ENCODE measurements around the gene TPCN2.

Gene TPCN2

DNA sequence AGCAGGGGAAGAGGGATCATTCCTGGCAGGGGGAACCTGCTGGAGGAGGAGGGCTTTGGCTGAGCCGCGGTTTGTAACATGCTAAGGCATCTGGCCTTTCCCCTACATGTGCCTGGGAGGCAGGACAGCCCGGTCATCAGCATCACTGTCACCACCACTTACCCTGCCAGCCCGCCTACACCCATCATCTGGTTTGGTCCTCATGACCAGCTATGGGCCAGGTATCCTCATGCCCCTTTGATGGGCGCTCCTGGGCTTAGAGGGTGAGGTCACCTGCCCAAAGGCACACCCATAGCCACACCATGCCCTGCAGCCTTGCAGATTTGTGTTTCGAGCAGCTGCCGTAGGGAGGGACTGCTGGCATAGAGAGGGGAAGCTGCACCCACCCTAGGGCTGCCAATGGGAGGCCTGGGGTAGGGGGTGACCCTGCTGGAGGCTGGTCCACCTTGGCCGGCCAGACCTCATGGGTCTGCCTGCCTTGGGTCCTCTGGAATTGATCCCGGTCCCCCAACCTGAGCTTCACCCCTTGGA, 38.3 kb upstream of the TPCN2 start:
- no peak for DNase-seq (ENCODE audit: low read depth, low spot score)

DNA sequence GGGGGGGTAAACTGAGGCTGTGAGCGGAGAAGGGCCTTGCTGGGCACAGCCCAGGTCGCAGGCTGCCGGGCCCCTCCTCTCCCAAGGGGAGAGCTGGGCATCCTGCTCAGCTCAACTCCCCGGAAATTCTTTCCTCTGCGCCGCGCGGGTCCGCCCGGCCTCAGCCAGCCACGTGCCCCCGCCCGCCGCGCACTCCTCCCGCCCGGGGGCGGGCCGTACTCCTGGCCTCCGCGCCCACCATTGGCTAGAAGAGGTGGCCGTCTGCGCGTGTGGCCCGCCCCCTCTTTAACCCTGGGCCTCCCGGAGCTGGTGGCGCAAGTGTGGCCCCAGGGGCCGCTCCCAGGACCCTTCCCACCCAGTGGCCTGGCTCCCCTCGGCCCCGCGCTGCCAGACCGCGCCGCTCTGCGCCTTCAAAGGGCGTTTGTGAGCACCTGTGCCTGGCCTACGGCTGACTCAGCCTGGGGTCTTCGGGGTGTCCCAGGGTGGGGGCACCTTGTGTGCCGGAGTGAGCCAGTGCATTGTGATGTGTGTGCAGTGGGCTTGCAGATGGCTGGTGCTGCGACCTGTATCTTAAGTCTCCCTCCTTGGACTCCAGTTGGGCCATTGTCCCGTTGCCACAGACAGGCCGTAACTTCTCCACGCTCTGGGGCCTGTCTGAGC, 37.6 kb upstream of the TPCN2 start:
- DNase-seq (ENCODE audit: low read depth, low spot score), result no peak

- no peak for DNase-seq (ENCODE audit: low read depth, low spot score)
Measured at GRCh38 chr11:69011624-69012091, 37.1 kb upstream of the TPCN2 start.

- no peak for DNase-seq (ENCODE audit: low read depth, low spot score)
Measured at GRCh38 chr11:69012092-69013008, 36.4 kb upstream of the TPCN2 start.

- peak; percentile 88 for DNase-seq (ENCODE audit: low read depth, low spot score)
Measured at GRCh38 chr11:69013009-69013951, 35.5 kb upstream of the TPCN2 start, which contains the start of gene MRGPRF. Gene MRGPRF (minus strand): TSS chr11:69013246. CDS start chr11:69009901, 3,345 bp downstream.

GRCh38 chr11:69014084-69014851, 34.5 kb upstream of the TPCN2 start:
- peak; percentile 74 for DNase-seq (ENCODE audit: low read depth, low spot score)

DNA sequence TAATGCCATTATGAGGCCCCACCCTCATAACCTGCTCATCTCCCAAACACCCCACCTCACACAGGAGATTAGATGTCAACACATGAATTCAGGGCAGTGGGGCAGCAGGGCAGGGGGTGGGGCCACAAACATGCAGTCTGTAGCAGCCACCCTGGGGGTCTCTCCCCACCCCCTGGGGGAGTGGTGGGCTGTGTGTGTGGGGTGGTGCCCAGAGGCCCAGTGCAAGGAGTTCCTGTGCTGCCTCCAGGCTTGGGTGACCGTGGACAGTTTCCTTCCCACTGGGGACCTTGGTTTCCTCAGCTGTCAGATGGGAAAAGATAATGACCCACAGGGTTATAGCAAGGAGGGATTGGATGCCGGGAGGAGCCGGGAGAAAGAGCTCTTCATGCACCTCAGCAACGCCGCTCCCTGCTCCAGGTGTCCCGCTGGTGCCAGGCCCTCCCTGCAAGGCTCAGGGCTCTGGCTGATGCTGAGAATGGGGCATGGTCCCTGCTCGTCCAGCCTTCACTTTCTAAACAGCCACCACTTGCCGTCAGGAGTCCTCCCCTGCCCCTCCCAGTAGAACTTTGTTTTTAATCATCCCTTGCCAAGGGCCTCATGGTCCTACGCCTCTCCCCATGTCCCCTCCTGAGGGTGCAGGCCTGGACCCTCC, 33.7 kb upstream of the TPCN2 start:
- DNase-seq (ENCODE audit: low read depth, low spot score), result no peak

GRCh38 chr11:69017951-69018350, 30.8 kb upstream of the TPCN2 start:
- no peak for DNase-seq (ENCODE audit: low read depth, low spot score)

GRCh38 chr11:69018924-69019323, 29.8 kb upstream of the TPCN2 start:
- no peak for DNase-seq (ENCODE audit: low read depth, low spot score)

DNA sequence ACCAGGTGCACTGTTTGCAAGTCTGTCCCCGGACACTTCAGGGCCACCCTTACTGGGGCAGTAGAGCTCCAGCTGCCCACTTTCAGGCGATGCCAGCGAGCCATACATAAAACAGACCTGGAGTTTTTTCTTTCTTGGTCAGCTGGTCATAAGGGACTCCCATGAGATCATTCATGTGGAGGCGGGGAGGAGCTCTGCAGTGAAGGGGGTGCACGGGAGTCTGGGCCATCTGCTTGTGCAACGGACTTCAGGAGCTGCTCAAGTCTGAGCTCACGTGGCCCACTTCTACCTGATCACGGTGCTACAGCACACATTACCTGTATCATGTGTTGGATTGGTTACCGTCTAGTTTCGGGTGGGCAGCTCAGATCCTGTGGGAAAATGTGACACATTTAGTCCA, 26.5 kb upstream of the TPCN2 start:
- no peak for DNase-seq (ENCODE audit: low read depth, low spot score)

DNA sequence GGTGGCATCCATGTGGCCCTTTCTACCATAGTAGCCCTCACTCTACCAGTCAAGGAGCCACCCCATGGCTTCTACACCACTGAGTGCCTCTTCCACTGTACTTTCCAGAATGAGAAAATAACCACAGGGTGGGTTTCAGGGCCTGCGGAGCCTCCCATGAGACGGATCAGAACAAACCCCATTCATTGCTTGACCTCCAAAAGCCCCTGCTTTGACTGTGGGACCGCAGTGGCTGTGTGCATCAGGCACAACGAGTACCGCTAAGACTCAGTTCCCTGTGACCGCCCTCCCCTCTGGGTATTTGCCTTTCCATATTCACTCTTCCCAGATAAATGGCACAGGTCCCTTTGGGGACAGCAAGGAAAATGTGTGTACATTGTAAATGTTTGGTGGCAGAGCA, 24.2 kb upstream of the TPCN2 start:
- no peak for DNase-seq (ENCODE audit: low read depth, low spot score)

- no peak for DNase-seq (ENCODE audit: low read depth, low spot score)
Measured at GRCh38 chr11:69027704-69028372, 20.9 kb upstream of the TPCN2 start.

- no peak for DNase-seq (ENCODE audit: low read depth, low spot score)
Measured at GRCh38 chr11:69030301-69030700, 18.4 kb upstream of the TPCN2 start.

- DNase-seq (ENCODE audit: low read depth, low spot score), result no peak
Measured at GRCh38 chr11:69032833-69033232, 15.9 kb upstream of the TPCN2 start.

- no peak for DNase-seq (ENCODE audit: low read depth, low spot score)
Measured at GRCh38 chr11:69033431-69033830, 15.3 kb upstream of the TPCN2 start.

DNA sequence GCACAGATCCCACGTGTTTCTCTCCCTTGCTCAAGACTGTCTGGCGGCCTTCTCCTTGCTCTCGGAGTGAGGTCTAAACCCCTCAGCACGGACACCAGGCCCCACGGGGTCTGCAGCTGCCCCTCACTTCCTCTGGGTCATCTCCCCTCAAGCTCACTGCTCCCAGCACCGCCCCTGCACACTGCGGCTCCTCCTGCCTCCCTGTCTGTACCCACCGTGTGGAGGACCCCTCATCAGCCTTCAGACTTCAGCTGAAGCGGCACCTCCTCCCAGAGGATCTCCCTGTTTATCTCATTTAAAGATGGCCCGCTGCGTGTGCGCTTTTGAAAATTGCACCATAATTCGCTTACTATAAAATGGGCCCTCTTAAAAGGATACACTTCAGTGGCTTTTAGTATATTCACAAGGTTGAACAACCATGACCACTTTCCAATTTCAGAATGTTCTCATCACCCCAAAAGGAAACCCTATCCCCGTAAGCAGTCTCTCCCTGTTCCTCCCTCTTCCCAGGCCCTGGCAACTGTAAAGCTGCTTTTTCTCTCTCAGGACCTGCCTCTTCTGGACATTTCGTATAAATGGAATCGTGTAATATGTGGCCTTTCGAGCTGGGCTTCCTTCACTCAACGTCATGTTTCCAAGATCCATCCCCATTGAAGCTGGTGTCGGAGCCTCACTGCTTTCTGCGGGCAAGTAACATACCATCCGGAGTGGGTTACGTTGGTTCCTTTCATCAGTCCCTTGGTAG, 14.4 kb upstream of the TPCN2 start:
- no peak for DNase-seq (ENCODE audit: low read depth, low spot score)

GRCh38 chr11:69035150-69035945, 13.4 kb upstream of the TPCN2 start:
- DNase-seq (ENCODE audit: low read depth, low spot score), result no peak

DNA sequence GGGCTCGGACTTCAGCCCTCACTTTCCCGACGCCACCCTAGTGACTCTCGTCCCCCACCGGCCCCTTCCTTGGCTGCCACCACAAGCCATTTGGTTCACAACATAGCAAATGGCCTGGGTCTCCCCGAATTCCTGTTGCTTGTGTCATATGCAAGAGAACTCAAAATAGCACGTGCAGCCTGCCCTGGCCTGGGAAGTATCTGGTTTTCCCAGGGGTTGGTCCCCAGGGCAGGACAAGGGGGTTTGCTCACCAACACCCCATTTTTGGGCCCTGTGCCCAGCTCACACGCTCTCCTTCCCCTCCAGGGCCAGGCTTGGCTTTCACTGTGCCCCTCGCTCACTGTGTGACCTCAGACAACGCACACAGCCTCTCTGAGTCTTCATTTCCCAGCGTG, 12.8 kb upstream of the TPCN2 start:
- DNase-seq (ENCODE audit: low read depth, low spot score), result no peak
